Endothelial cell of umbilical vein (primary cell): ENCODE results near the gene TMEM59L. TPM values are rescaled to one million over a fixed set of nuclear protein-coding genes. Genes with fewer than 3 reads are reported as not detected.
A peak's percentile ranks its signal among the peaks of the same experiment; 100 is the strongest.

Source experiments
- BruUV-seq: library from RNA; stranded (reverse); fragments of 400-500 nt; replicated peaks from 2 replicates; lab custom pipeline; 2021; lab: Mats Ljungman, UMichigan
- CTCF ChIA-PET: fragments of 300-600, 350-600 bp; sonication (Branson Sonifier 250); formaldehyde crosslinking; loops from one replicate; lab custom pipeline; 2021; ENCODE audit warnings: antibody characterized with exemption, inconsistent platforms; lab: Charles Lee
- POLR2A ChIA-PET: fragments of 300-600, 350-600 bp; sonication (Branson Sonifier 250); formaldehyde crosslinking; loops from one replicate; lab custom pipeline; 2021; ENCODE audit warnings: antibody characterized with exemption, inconsistent platforms; lab: Charles Lee
- DNase-seq: peaks from one replicate; pipeline ENCODE4 v3.0.0-alpha.2; 2011; ENCODE audit warnings: low read depth, low spot score
- FAIRE-seq: peaks from 2 replicates; lab custom pipeline; 2011; peaks lifted over from hg19 to GRCh38; lab: Jason Lieb, UNC
- H2AFZ ChIP-seq: 2 replicates; pipeline ENCODE4 v1.6.0; 2012; ENCODE audit warnings: low read depth, low read length, control low read depth, inconsistent platforms
- H3K27ac ChIP-seq: 2 replicates; pipeline ENCODE4 v1.5.1; 2011; ENCODE audit warnings: low read depth, mild to moderate bottlenecking, control low read depth, low read length, moderate library complexity; ENCODE audit not compliant: insufficient read depth
- H3K27me3 ChIP-seq, 2 experiments: 2 replicates each; pipeline versions ENCODE4 v1.6.0 to v1.6.1; 2011; ENCODE audit warnings: low read length in 2 of 2, mixed read lengths in 1 of 2; ENCODE audit not compliant: control insufficient read depth in 2 of 2, insufficient read depth in 2 of 2
- H3K36me3 ChIP-seq, 2 experiments: 2 replicates in 1 of 2; 3 replicates in 1 of 2; pipeline ENCODE4 v1.5.1; 2011; ENCODE audit warnings: low read length in 2 of 2, mild to moderate bottlenecking in 1 of 2, moderate library complexity in 1 of 2; ENCODE audit not compliant: control insufficient read depth in 2 of 2, insufficient read depth in 2 of 2; ENCODE audit errors: extremely low read depth in 1 of 2
- H3K4me1 ChIP-seq: 3 replicates; pipeline ENCODE4 v1.5.1; 2011; ENCODE audit warnings: mild to moderate bottlenecking, low read length; ENCODE audit not compliant: control insufficient read depth, insufficient read depth; ENCODE audit errors: extremely low read depth
- H3K4me2 ChIP-seq: 2 replicates; pipeline ENCODE4 v1.6.1; 2011; ENCODE audit warnings: low read length, control low read depth, mixed read lengths; ENCODE audit not compliant: insufficient read depth
- H3K4me3 ChIP-seq, 3 experiments: fragments of 200-600 bp in 1 of 3; sonication (generic), shearing (Covaris generic) in 1 of 3; replicated peaks in 1 of 3; 2 replicates each; pipeline ENCODE4 v1.5.1; 2011 to 2016; ENCODE audit warnings: control low read depth in 3 of 3, low read length in 3 of 3, mild to moderate bottlenecking in 2 of 3, inconsistent platforms in 1 of 3, low read depth in 1 of 3, moderate library complexity in 1 of 3; ENCODE audit not compliant: insufficient read depth in 1 of 3
- H3K79me2 ChIP-seq: 2 replicates; pipeline ENCODE4 v1.6.0; 2012; ENCODE audit warnings: low read length, inconsistent platforms; ENCODE audit not compliant: control insufficient read depth, insufficient read depth
- H3K9ac ChIP-seq: replicated peaks from 2 replicates; pipeline ENCODE3; 2011; ENCODE audit warnings: low read length, control low read depth; ENCODE audit not compliant: insufficient read depth; ENCODE audit errors: extremely low read depth
- H3K9me1 ChIP-seq: replicated peaks from 3 replicates; pipeline ENCODE4 v1.6.0; 2011; ENCODE audit warnings: mild to moderate bottlenecking, low read length; ENCODE audit not compliant: control insufficient read depth, insufficient read depth; ENCODE audit errors: extremely low read depth
- H3K9me3 ChIP-seq: replicated peaks from 2 replicates; pipeline ENCODE4 v1.5.1; 2012; ENCODE audit warnings: low read length, inconsistent platforms; ENCODE audit not compliant: control insufficient read depth, insufficient read depth
- H4K20me1 ChIP-seq: replicated peaks from 2 replicates; pipeline ENCODE3; 2011; ENCODE audit warnings: mild to moderate bottlenecking, low read length; ENCODE audit not compliant: control insufficient read depth, insufficient read depth; ENCODE audit errors: extremely low read depth
- CTCF ChIP-seq, 2 donors: IDR thresholded peaks; 1 replicate in 1 of 2; 2 replicates in 1 of 2; pipeline ENCODE4 v1.5.1; 2011; ENCODE audit warnings: low read length in 2 of 2, mild to moderate bottlenecking in 2 of 2, moderate library complexity in 2 of 2, control low read depth in 1 of 2, inconsistent platforms in 1 of 2, low read depth in 1 of 2; ENCODE audit not compliant: insufficient read depth in 1 of 2; ENCODE audit errors: extremely low read depth in 1 of 2
- FOS ChIP-seq: IDR thresholded peaks from 2 replicates; pipeline ENCODE4 v1.6.1; 2011; ENCODE audit warnings: mild to moderate bottlenecking, low read length, moderate library complexity, borderline replicate concordance; ENCODE audit not compliant: insufficient read depth
- GATA2 ChIP-seq: IDR thresholded peaks from 2 replicates; pipeline ENCODE4 v1.7.0; 2011; ENCODE audit warnings: low read depth, mild to moderate bottlenecking, moderate library complexity, mixed read lengths, low read length; ENCODE audit not compliant: insufficient read length, insufficient read depth
- MAX ChIP-seq: IDR thresholded peaks from 2 replicates; pipeline ENCODE4 v1.6.1; 2011; ENCODE audit not compliant: insufficient read depth, insufficient read length
- MYC ChIP-seq: IDR thresholded peaks from one replicate; pipeline ENCODE4 v1.6.1; 2011; ENCODE audit warnings: mild to moderate bottlenecking, low read depth, low read length
- dilution Hi-C: fragments of 300-500 bp; cut with MboI; formaldehyde crosslinking; loops from one replicate; pipeline ENCODE4 v1.15.0; 2019; ENCODE audit warnings: low sequenced_read_pairs; ENCODE audit not compliant: extremely low pct_ligation_motif_present
- intact Hi-C: fragments of 100-400 bp; cut with micrococcal nuclease; formaldehyde crosslinking; loops from one replicate; pipeline ENCODE4 v1.10.0; 2022
- polyA plus RNA-seq, 4 experiments: library from polyadenylated mRNA; depleted of rRNA in 3 of 4; stranded (reverse) in 3 of 4; unstranded in 1 of 4; fragments of >200 nt; gene quantifications; 2 replicates each; pipeline versions ENCODE4 v1.2.1 to v1.2.3, GENCODE V29; 2011 to 2012; ENCODE audit warnings: missing spikeins in 1 of 4
- total RNA-seq: library from RNA; stranded (reverse); gene quantifications from 2 replicates; pipeline ENCODE4 v1.2.3, GENCODE V29; 2021

TMEM59L gene
- total and polyA plus RNA-seq, 2 donors (not counting 3 experiments of a cell fraction or from before 2014, with no cell fraction given): 0.43 to 0.97 TPM

- Histone ChIP-seq H3K27me3 (no peaks in the 10 kb centered on the region), H3K9me3 (no peaks in the 10 kb centered on the region), H3K4me2 (peak overlapping the region; percentile 14), H4K20me1 (no peaks in the 10 kb centered on the region), H3K27ac (peak overlapping the region; percentile 67), H2AFZ (no peak overlapping the region), H3K4me1 (peaks cover 30% of the 10 kb centered on the region), H3K79me2 (no peaks in the 10 kb centered on the region), H3K36me3 (no peaks in the 10 kb centered on the region), H3K9me1 (no peaks in the 10 kb centered on the region), H3K9ac (no peak overlapping the region), H3K4me3 (no peak overlapping the region)
- no peak for TF ChIP-seq FOS
- no peak for TF ChIP-seq MYC
- TF ChIP-seq MAX: no peak
- TF ChIP-seq CTCF (IDR thresholded peaks at IDR 0.05; ENCODE audit: extremely low read depth in 1 of 2, insufficient read depth in 1 of 2, low read depth in 1 of 2, low read length in 2 of 2): no peak
- TF ChIP-seq GATA2: no peak
- FAIRE-seq: peak; percentile 83
- POLR2A ChIA-PET: no interaction called here
- CTCF ChIA-PET: interaction anchor here (0.9 to 2.2 kb wide), 6 partner anchors 9 to 197 kb away, joined by 3 to 8 read pairs (median 6); partner anchors contain the start of gene UPF1
- dilution Hi-C loops: no loop called here
- intact Hi-C loops: loop anchor here (1.0 to 5.0 kb wide), 4 partner anchors 11 to 47 kb away; partner anchors contain the start of gene KLHL26
- no TSS peak for BruUV-seq
- peak; percentile 68 for DNase-seq
Measured at GRCh38 chr19:18649371-18650020, 36.8 kb downstream of the TMEM59L start.
